Raji (cell line): ENCODE measurements around the gene SLC22A5.

Experiments
- POLR2A ChIP-seq: IDR thresholded peaks from 2 replicates; pipeline ENCODE4 v1.6.1; 2011; ENCODE audit warnings: low read depth, low read length, control low read depth; ENCODE audit not compliant: insufficient read depth

Gene SLC22A5

DNA sequence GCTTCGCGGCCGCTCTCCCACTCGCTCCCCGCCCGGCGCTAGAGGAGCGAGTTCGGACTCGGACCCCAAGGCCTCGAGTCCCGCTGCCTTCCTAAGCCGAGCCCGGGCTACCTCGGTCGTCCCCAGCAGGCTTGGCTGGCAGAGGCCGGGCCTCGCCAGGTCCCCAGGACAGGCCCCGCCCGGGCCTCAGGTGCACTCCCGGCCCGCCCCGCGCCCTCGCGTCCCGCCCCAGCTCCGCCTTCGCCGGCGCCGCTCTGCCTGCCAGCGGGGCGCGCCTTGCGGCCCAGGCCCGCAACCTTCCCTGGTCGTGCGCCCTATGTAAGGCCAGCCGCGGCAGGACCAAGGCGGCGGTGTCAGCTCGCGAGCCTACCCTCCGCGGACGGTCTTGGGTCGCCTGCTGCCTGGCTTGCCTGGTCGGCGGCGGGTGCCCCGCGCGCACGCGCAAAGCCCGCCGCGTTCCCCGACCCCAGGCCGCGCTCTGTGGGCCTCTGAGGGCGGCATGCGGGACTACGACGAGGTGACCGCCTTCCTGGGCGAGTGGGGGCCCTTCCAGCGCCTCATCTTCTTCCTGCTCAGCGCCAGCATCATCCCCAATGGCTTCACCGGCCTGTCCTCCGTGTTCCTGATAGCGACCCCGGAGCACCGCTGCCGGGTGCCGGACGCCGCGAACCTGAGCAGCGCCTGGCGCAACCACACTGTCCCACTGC is at the start of gene SLC22A5:
Gene SLC22A5, plus strand, starts transcription at position 237 of the 707 bp plus-strand sequence. Its CDS starts 263 bp downstream, at position 500.
- TF ChIP-seq POLR2A: peak; percentile 40; the same call in 1 of the 2 replicates

- TF ChIP-seq POLR2A: no peak
These were observed 49.5 kb upstream of the SLC22A5 start for GRCh38 chr5:132319975-132320374.

DNA sequence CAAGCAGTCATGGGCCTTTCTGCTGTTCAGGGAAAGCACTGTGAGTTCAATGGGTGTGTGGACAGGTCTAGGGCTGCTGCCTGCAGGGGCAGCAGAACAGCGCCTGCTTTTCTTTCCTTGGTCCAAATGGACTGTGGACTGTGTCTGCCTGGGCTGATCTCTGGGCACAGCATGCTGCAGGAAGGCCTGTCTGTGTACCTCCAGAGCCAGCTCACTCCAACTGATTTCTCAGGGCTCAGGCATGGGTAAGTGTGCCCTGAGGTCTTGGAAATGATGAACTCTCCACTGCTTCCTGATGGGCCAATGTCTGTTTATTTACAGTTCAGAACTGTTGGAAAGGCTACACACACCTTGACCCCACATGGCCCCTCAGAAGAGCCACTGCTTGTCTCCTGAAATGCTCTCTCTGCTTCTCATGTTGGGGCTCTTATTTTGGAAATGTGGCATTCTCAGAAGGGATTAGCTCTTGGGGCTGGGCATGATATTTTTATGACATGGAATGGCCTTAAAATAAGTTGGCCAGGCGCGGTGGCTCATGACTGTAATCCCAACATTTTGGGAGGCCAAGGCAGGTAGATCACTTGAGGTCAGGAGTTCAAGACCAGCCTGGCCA is 48.3 kb upstream of the SLC22A5 start:
- TF ChIP-seq POLR2A: no peak

DNA sequence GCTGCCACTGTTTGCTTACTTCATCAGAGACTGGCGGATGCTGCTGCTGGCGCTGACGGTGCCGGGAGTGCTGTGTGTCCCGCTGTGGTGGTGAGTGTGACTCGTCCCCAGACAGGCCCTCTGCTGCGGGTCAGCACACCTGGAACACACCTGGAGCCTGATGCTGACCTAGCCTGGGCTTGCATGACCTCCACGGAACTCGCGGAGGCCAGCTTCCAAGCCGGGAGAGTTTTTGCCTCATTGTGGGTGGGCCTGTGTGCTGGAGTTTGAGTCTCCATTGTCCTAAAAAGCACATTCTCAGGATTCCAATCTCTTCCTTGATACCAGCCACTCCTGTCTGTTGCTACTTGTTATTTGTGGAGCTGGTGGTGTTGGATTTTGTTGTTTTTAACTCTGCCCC is 47.2 kb upstream of the SLC22A5 start:
- no peak for TF ChIP-seq POLR2A

- TF ChIP-seq POLR2A: no peak
These were observed 46.3 kb upstream of the SLC22A5 start for GRCh38 chr5:132323202-132323601.

DNA sequence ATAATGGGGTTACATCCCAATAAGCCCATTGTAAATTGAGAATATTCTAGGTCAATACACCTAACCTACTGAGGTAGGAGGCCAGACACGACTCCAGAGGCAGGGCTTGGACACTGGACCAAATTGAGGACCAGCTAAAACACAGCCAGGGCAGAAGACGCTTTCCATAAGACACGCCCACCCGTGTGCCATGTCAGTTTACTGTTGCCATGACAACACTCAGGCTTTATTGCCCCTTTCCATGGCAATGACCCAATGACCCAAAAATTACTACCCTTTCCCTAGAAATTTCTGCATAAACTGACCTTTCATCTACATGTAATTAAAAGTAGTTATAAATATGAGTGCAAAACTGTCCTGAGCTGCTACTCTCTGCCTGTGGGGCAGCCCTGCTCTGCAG is 43.8 kb upstream of the SLC22A5 start:
- no peak for TF ChIP-seq POLR2A

DNA sequence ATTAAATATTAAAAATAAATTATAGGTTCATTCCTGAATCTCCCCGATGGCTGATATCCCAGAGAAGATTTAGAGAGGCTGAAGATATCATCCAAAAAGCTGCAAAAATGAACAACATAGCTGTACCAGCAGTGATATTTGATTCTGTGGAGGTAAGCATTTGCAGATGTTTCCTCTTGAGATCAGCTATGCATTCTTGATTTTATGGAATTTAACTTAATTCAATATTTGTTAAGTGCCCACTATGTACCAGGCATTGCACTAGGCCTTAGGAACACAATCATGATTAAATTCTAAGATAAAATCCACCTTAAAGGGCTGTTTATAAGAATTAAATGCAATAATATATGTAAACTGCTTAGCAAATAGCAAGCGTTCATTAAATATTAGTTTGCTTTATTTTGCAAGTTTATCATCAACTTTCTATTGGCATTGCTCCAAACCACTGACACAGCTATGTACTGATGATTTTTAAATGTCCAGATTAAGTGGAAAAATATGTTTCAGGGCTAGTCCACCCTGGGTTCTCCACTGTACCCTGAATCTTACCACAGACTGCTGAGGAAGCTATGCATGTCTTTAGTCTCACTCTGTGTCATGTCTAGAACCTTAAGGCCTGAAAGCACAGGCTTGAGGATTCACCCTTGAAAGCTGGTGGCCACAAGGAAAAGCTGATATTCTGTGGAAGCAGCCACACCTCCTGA is 42.1 kb upstream of the SLC22A5 start:
- no peak for TF ChIP-seq POLR2A

GRCh38 chr5:132334812-132335211 is 34.7 kb upstream of the SLC22A5 start:
- TF ChIP-seq POLR2A: no peak

GRCh38 chr5:132335402-132335801 is 34.1 kb upstream of the SLC22A5 start:
- no peak for TF ChIP-seq POLR2A

DNA sequence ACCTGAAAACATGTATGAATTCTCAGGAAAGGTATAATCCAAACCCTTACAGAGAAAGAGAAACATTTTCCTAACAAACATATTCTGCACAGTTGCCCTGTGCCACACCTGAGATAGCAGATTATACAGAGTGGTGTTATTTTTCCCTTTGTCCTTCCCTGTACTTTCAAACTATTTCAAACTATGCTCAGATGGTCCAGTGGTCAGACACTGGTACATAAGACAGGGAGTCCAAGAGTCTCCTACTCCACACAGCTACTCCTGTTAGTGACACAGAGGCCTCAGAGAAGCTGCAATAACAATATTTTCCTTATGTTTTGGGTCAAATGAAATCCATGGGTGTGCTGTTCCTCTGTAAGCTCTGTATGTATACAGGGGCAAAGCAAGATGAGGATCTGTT is 30.0 kb upstream of the SLC22A5 start:
- no peak for TF ChIP-seq POLR2A

DNA sequence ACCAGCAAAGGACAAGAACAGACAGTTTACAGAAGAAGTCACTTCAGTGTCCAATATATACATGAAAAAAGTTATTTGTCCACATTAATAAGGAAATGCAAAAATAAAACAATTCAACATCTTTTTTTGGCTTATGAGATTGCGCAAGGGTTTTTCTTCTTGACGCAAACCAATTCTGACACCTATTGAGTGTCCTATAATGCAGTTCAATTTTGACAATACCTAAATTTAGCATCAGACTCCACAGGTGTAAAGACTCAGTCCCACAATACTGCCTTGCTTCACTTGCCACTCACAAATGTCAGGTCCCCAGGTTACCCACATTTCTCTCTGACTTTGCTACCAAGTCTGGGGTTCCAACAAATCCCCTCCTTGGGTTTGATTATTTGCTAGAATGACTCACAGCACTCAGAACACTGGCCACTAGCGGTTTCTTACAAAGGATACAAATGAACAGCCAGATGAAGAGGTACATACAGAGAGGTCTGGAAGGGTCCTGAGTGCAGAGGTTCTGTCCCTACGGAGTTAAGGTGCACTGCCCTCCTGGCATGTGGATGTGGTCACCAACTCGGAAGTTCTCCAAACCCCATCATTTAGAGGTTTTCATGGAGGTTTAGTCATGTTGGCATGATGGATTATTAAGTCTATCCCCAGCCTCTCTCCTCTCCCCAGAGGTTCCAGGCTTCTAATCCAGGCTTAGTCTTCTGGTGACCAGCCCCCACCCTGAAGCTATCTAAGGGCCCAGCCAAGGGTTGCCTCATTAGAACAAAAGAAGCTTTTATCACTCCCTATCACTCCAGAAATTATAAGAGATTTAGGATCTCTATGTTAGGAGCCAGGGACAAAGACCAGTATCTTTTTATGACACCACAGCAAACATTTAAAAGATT is 27.0 kb upstream of the SLC22A5 start:
- no peak for TF ChIP-seq POLR2A

- TF ChIP-seq POLR2A: no peak
These were observed 24.6 kb upstream of the SLC22A5 start for GRCh38 chr5:132344775-132345514.

- TF ChIP-seq POLR2A: no peak
These were observed 16.0 kb upstream of the SLC22A5 start for GRCh38 chr5:132353486-132353995.
